Measurements from ENCODE around the gene PATL1.

DNA sequence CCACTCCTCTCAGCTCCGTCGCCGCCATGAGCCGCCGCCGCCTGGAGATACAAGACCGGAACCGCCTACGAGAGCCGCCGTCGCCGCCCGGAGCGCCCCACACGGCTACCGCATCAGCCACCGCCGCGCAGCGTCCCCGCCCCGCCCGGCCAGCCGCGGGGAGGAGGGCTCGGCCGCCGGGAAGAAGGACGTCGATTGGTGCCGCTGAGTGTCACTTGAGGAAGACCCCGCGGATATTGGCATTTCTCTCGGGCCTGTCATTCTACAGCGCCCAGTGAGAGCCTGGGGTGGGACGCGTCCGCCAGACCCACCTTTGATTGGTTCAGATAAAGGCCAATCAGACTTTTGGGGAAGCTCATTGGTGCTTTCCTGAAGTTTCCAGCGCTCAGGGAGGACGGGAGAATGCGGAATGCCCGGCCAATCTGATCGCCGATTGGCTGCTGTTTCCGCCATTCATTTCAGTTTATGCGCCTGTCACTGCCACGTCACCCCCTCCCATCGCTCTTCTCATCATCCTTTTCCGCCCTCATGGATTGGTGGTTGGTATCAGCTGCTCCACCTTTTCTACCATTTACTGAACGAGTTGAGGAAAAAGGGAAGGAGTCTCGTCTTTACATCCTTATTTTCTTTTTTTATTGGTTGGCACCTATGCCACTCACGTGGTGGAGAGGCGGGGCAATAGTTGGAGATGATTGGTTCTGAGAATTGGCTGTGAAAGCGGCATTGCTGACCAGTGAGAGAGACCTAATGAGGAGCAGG lies 53.0 kb downstream of the PATL1 start, which contains the start of gene OSBP:
- no peak for TF ChIP-seq EZH2 (IDR thresholded peaks at IDR 0.05; ENCODE audit: insufficient read depth, poor library complexity, severe bottlenecking)
- no peak for TF ChIP-seq EZH2phosphoT487 (IDR thresholded peaks at IDR 0.05; ENCODE audit: insufficient read depth, low read depth)
